WTC11 (cell line): ENCODE measurements around the gene ABCC4. TPM values are rescaled to one million over a fixed set of nuclear protein-coding genes. Genes with fewer than 3 reads are reported as not detected.

Experiments
- ATAC-seq: fragments of 200-7000 bp; cut with Tn5 transposase; 2 replicates; pipeline ENCODE4 v1.10.0; 2021; ENCODE audit warnings: mild to moderate bottlenecking, moderate library complexity
- CTCF ChIA-PET: fragments of 300-600 bp; sonication (Branson Sonifier 250); formaldehyde crosslinking; loops from one replicate; lab custom pipeline; 2021; ENCODE audit warnings: antibody characterized with exemption; lab: Charles Lee
- POLR2A ChIA-PET: fragments of 350-600 bp; sonication (Branson Sonifier 250); formaldehyde crosslinking; loops from one replicate; lab custom pipeline; 2021; ENCODE audit warnings: antibody characterized with exemption; lab: Charles Lee
- DNase-seq: peaks from one replicate; pipeline ENCODE4 v3.0.0; 2021; ENCODE audit warnings: low spot score
- H3K27ac Mint-ChIP-seq: 2 replicates; pipeline ENCODE4 v1.8.0; 2021; ENCODE audit warnings: mixed read lengths
- H3K27me3 Mint-ChIP-seq: 2 replicates; pipeline ENCODE4 v1.8.0; 2021; ENCODE audit warnings: low read depth, mild to moderate bottlenecking, moderate library complexity, mixed read lengths
- H3K36me3 Mint-ChIP-seq: 2 replicates; pipeline ENCODE4 v1.8.0; 2021; ENCODE audit warnings: mixed read lengths
- H3K4me1 Mint-ChIP-seq: 2 replicates; pipeline ENCODE4 v1.8.0; 2022; ENCODE audit warnings: mixed read lengths
- H3K4me3 Mint-ChIP-seq: 2 replicates; pipeline ENCODE4 v1.8.0; 2021; ENCODE audit warnings: mild to moderate bottlenecking, moderate library complexity, mixed read lengths
- H3K9me3 Mint-ChIP-seq: 2 replicates; pipeline ENCODE4 v1.8.0; 2021; ENCODE audit warnings: mixed read lengths
- ARID4B ChIP-seq: sonication (generic); formaldehyde crosslinking; IDR thresholded peaks from 2 replicates; pipeline ENCODE4 v1.8.0; 2023; ENCODE audit warnings: missing genetic modification reagents, mild to moderate bottlenecking, borderline replicate concordance
- ATF1 ChIP-seq: sonication (generic); formaldehyde crosslinking; IDR thresholded peaks from 2 replicates; pipeline ENCODE4 v1.8.1; 2023; ENCODE audit warnings: mild to moderate bottlenecking, moderate library complexity, missing genetic modification reagents
- ATF2 ChIP-seq: sonication (generic); formaldehyde crosslinking; IDR thresholded peaks from 2 replicates; pipeline ENCODE4 v1.8.1; 2022; ENCODE audit warnings: low read depth, missing genetic modification reagents, borderline replicate concordance
- CBFB ChIP-seq: sonication (generic); formaldehyde crosslinking; IDR thresholded peaks from 2 replicates; pipeline ENCODE4 v1.8.1; 2022; ENCODE audit warnings: mild to moderate bottlenecking, low read depth, missing genetic modification reagents
- CDX4 ChIP-seq: fragments of 250-450 bp; sonication (Bioruptor Pico); IDR thresholded peaks from 2 replicates; pipeline ENCODE4 v1.9.0; 2021; ENCODE audit warnings: moderate library complexity, mild to moderate bottlenecking, inconsistent platforms, borderline replicate concordance
- CREB1 ChIP-seq: sonication (generic); formaldehyde crosslinking; IDR thresholded peaks from 2 replicates; pipeline ENCODE4 v1.8.0; 2023; ENCODE audit warnings: mild to moderate bottlenecking, missing genetic modification reagents
- CREM ChIP-seq: sonication (generic); formaldehyde crosslinking; IDR thresholded peaks from 2 replicates; pipeline ENCODE4 v1.8.1; 2022; ENCODE audit warnings: mild to moderate bottlenecking, missing genetic modification reagents, moderate library complexity
- HMGXB4 ChIP-seq: sonication (generic); formaldehyde crosslinking; IDR thresholded peaks from 2 replicates; pipeline ENCODE4 v1.8.1; 2023; ENCODE audit warnings: mild to moderate bottlenecking, moderate library complexity, missing genetic modification reagents
- KAT7 ChIP-seq: sonication (generic); formaldehyde crosslinking; IDR thresholded peaks from 2 replicates; pipeline ENCODE4 v1.8.1; 2023; ENCODE audit warnings: missing genetic modification reagents, mild to moderate bottlenecking, borderline replicate concordance
- MYBL2 ChIP-seq: sonication (generic); formaldehyde crosslinking; IDR thresholded peaks from 2 replicates; pipeline ENCODE4 v1.8.1; 2023; ENCODE audit warnings: mild to moderate bottlenecking, moderate library complexity, missing genetic modification reagents
- NFATC4 ChIP-seq: fragments of 250-450 bp; sonication (Bioruptor Pico); IDR thresholded peaks from 2 replicates; pipeline ENCODE4 v1.9.0; 2021; ENCODE audit warnings: mild to moderate bottlenecking
- NFYB ChIP-seq: sonication (generic); formaldehyde crosslinking; conservative IDR thresholded peaks from 2 replicates; pipeline ENCODE4 v1.8.0; 2022; ENCODE audit warnings: low read depth, missing genetic modification reagents
- OVOL2 ChIP-seq: fragments of 250-450 bp; sonication (Bioruptor Pico); IDR thresholded peaks from 2 replicates; pipeline ENCODE4 v1.9.0; 2021; ENCODE audit warnings: mild to moderate bottlenecking, borderline replicate concordance
- PREB ChIP-seq: sonication (generic); formaldehyde crosslinking; IDR thresholded peaks from 2 replicates; pipeline ENCODE4 v1.8.1; 2022; ENCODE audit warnings: mild to moderate bottlenecking, missing genetic modification reagents, moderate library complexity, borderline replicate concordance
- PRRX2 ChIP-seq: fragments of 250-450 bp; sonication (Bioruptor Pico); IDR thresholded peaks from 2 replicates; pipeline ENCODE4 v1.8.0; 2021; ENCODE audit warnings: mild to moderate bottlenecking
- STAT6 ChIP-seq: sonication (generic); formaldehyde crosslinking; conservative IDR thresholded peaks from 2 replicates; pipeline ENCODE4 v1.8.1; 2023; ENCODE audit warnings: mild to moderate bottlenecking, low read depth, missing genetic modification reagents, moderate library complexity
- TP53 ChIP-seq: sonication (generic); formaldehyde crosslinking; IDR thresholded peaks from 2 replicates; pipeline ENCODE4 v1.8.1; 2023; ENCODE audit warnings: mild to moderate bottlenecking, missing genetic modification reagents
- ZNF121 ChIP-seq: sonication (generic); formaldehyde crosslinking; IDR thresholded peaks from 2 replicates; pipeline ENCODE4 v1.8.0; 2023; ENCODE audit warnings: missing genetic modification reagents
- ZNF232 ChIP-seq: sonication (generic); formaldehyde crosslinking; IDR thresholded peaks from 2 replicates; pipeline ENCODE4 v1.8.0; 2022; ENCODE audit warnings: mild to moderate bottlenecking, missing genetic modification reagents
- ZNF423 ChIP-seq: fragments of 250-450 bp; sonication (Bioruptor Pico); IDR thresholded peaks from 2 replicates; pipeline ENCODE4 v2.1.2; 2022; ENCODE audit warnings: mild to moderate bottlenecking, moderate library complexity
- total RNA-seq: library from RNA; stranded (reverse); gene quantifications from 3 replicates; pipeline ENCODE4 v1.2.3, GENCODE V29; 2021

Gene ABCC4
- total RNA-seq, 1 experiment from 2014 or later = 7.2 TPM

- ChIA-PET CTCF (interaction anchor here (0.5 to 0.6 kb wide), 3 partner anchors 11 to 1165 kb away, joined by 3 to 7 read pairs (median 4); no protein-coding TSS in a partner anchor), POLR2A (interaction anchor here (0.5 kb wide), 1 partner anchor 19 kb away, joined by 3 read pairs; no protein-coding TSS in a partner anchor)
- Mint-ChIP-seq H3K36me3 (no peaks in the 10 kb centered on the region), H3K9me3 (no peaks in the 10 kb centered on the region), H3K27ac (no peak overlapping the region), H3K27me3 (no peaks in the 10 kb centered on the region), H3K4me3 (no peak overlapping the region), H3K4me1 (peaks cover 6% of the 10 kb centered on the region)
- no peak for TF ChIP-seq NFYB (CRISPR knock-in tag)
- TF ChIP-seq ZNF121 (CRISPR knock-in tag) = no peak
- no peak for TF ChIP-seq TP53 (CRISPR knock-in tag)
- no peak for TF ChIP-seq CREM (CRISPR knock-in tag)
- TF ChIP-seq PRRX2 (CRISPR knock-in tag) = no peak
- TF ChIP-seq ARID4B (CRISPR knock-in tag) = no peak
- no peak for TF ChIP-seq ATF2 (CRISPR knock-in tag)
- no peak for TF ChIP-seq CREB1 (CRISPR knock-in tag)
- no peak for TF ChIP-seq STAT6
- no peak for TF ChIP-seq ZNF423 (CRISPR knock-in tag)
- no peak for TF ChIP-seq NFATC4
- no peak for TF ChIP-seq ZNF232 (CRISPR knock-in tag)
- TF ChIP-seq ATF1 (CRISPR knock-in tag) = no peak
- TF ChIP-seq MYBL2 (CRISPR knock-in tag) = no peak
- no peak for TF ChIP-seq CDX4
- ATAC-seq = no peak
- no peak for DNase-seq
These were observed 180.6 kb downstream of the ABCC4 start for GRCh38 chr13:95120650-95121049.

GRCh38 chr13:95118541-95119324 lies 182.5 kb downstream of the ABCC4 start:
- POLR2A ChIA-PET = no interaction called here
- CTCF ChIA-PET = interaction anchor here (1.2 kb wide), 1 partner anchor 70 kb away, joined by 3 read pairs; no protein-coding TSS in a partner anchor
- Mint-ChIP-seq H3K36me3 (no peaks in the 10 kb centered on the region), H3K27me3 (no peaks in the 10 kb centered on the region), H3K9me3 (no peaks in the 10 kb centered on the region), H3K27ac (no peak overlapping the region), H3K4me3 (no peak overlapping the region), H3K4me1 (peaks cover 22% of the 10 kb centered on the region)
- ATAC-seq = no peak
- DNase-seq = no peak
- TF ChIP-seq HMGXB4 (CRISPR knock-in tag) (no peak), CBFB (no peak), OVOL2 (no peak), KAT7 (no peak), PREB (CRISPR knock-in tag) (no peak)
